ENCODE measurements around the gene WFIKKN1.

Gene WFIKKN1

GRCh38 chr16:622920-623280, 7.9 kb upstream of the WFIKKN1 start:
- no peak for DNase-seq
- H3K36me3 ChIP-seq, result peaks cover 29% of the 10 kb centered on the region
- H3K27me3 ChIP-seq (ENCODE audit: insufficient read depth, low read depth, severe bottlenecking), result no peaks in the 10 kb centered on the region
- no peak overlapping the region for H3K4me3 ChIP-seq (ENCODE audit: low read depth, low read length)
- no peak for TF ChIP-seq CTCF (IDR thresholded peaks at IDR 0.05; ENCODE audit: low read depth, low read length)
- H3K27ac ChIP-seq, result no peak overlapping the region
- no peaks in the 10 kb centered on the region for H3K9me3 ChIP-seq (ENCODE audit: severe bottlenecking)

DNA sequence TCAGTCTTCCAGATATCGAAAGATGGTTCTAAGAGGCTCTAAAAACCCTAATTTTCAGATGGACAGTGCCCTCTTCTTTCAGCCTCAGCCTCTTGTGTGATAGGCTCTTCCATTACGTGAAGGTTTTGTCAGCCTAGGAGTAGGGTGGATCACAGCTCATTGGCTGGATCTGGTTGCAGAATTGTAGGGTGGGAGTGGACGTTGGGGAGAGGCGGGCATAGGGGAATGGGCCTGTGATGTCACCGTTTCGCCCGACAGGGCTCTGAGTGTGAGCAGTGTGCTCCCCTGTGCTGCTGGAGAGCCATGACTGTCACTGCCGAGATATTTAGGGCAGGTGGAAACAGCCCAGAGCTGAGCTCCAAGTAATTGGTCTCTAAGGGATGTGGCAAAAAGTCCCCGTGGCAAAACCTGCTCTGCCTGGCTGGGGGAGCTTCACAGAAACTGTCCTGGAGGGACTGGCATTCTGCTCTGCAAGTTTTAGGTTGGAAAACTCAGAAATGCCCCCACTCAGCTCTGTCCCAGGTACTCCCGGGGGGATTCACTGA, 6.2 kb upstream of the WFIKKN1 start:
- Histone ChIP-seq H3K27ac (no peak overlapping the region), H3K4me3 (ENCODE audit: low read depth, low read length) (no peak overlapping the region), H3K9me3 (ENCODE audit: severe bottlenecking) (no peaks in the 10 kb centered on the region), H3K36me3 (peaks cover 41% of the 10 kb centered on the region), H3K27me3 (ENCODE audit: insufficient read depth, low read depth, severe bottlenecking) (no peaks in the 10 kb centered on the region)
- TF ChIP-seq CTCF (IDR thresholded peaks at IDR 0.05; ENCODE audit: low read depth, low read length), result no peak
- no peak for DNase-seq

- Histone ChIP-seq H3K27me3 (ENCODE audit: insufficient read depth, low read depth, severe bottlenecking) (no peaks in the 10 kb centered on the region), H3K36me3 (peaks cover 35% of the 10 kb centered on the region), H3K9me3 (ENCODE audit: severe bottlenecking) (no peaks in the 10 kb centered on the region), H3K27ac (no peak overlapping the region), H3K4me3 (ENCODE audit: low read depth, low read length) (no peak overlapping the region)
- DNase-seq, result no peak
- no peak for TF ChIP-seq CTCF (IDR thresholded peaks at IDR 0.05; ENCODE audit: low read depth, low read length)
Observed at GRCh38 chr16:625117-625976, 5.4 kb upstream of the WFIKKN1 start.

GRCh38 chr16:625977-626765, 4.6 kb upstream of the WFIKKN1 start:
- no peak for TF ChIP-seq CTCF (IDR thresholded peaks at IDR 0.05; ENCODE audit: low read depth, low read length)
- DNase-seq, result no peak
- Histone ChIP-seq H3K27me3 (ENCODE audit: insufficient read depth, low read depth, severe bottlenecking) (no peaks in the 10 kb centered on the region), H3K9me3 (ENCODE audit: severe bottlenecking) (no peaks in the 10 kb centered on the region), H3K4me3 (ENCODE audit: low read depth, low read length) (no peak overlapping the region), H3K27ac (no peak overlapping the region), H3K36me3 (peaks cover 35% of the 10 kb centered on the region)

DNA sequence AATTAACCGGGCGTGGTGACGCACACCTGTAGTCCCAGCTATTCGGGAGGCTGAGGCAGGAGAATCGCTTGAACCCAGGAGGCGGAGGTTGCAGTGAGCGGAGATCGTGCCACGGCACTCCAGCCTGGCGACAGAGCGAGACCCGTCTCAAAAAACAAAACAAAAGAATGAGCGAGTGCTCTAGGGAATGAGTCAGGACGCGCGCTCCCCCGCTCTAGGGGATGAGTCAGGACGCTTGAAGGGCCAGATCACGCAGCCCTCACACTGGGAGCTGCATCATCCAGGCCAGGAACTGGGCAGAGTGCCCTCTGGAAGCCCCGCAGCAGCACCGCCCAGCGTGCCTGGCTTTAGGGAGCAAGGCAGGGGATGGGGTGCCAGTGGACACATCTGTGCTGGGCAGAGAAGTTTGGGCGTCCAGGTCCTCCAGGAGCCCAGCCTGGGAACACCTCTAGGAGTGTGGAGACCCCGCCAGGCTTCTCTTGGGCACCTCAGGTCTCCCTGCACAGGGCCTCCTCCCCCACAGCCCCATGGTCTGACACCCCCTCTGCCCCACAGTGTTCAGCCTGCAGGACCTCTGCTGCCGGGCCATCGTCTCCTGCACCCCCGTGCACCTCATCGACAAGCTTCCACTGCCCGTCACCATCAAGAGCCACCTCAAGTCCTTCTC, 3.9 kb upstream of the WFIKKN1 start:
- H3K27ac ChIP-seq, result no peak overlapping the region
- no peak for DNase-seq
- peaks cover 35% of the 10 kb centered on the region for H3K36me3 ChIP-seq
- H3K27me3 ChIP-seq (ENCODE audit: insufficient read depth, low read depth, severe bottlenecking), result no peaks in the 10 kb centered on the region
- no peak for TF ChIP-seq CTCF (IDR thresholded peaks at IDR 0.05; ENCODE audit: low read depth, low read length)
- no peaks in the 10 kb centered on the region for H3K9me3 ChIP-seq (ENCODE audit: severe bottlenecking)
- H3K4me3 ChIP-seq (ENCODE audit: low read depth, low read length), result no peak overlapping the region

Data from WERI-Rb-1 (cell line).